Suppressor macrophage treated with lipopolysaccharide for 4 hours (primary cell): ENCODE results near the gene POP7.
"Not testable (repeated sequence)": the region's sequence is repeated elsewhere in the genome, so short reads cannot be mapped to it uniquely, and the experiment has no call there.

ENCODE experiments used
- DNase-seq: peaks from one replicate; pipeline ENCODE4 v3.0.0-alpha.2; 2020

Gene POP7

GRCh38 chr7:100692578-100692961 lies 13.4 kb upstream of the POP7 start:
- DNase-seq = no peak

GRCh38 chr7:100693312-100694097 lies 12.4 kb upstream of the POP7 start:
- DNase-seq = peak; percentile 15

GRCh38 chr7:100694098-100694745 lies 11.7 kb upstream of the POP7 start, which contains the start of gene GIGYF1:
TSS of gene GIGYF1 (minus strand) at chr7:100694250. CDS start at chr7:100688238, 6,012 bp downstream.
- peak; percentile 71 for DNase-seq

- no peak for DNase-seq
Measured at GRCh38 chr7:100696123-100696521, 9.8 kb upstream of the POP7 start.

- DNase-seq = no peak
Measured at GRCh38 chr7:100699018-100699417, 6.9 kb upstream of the POP7 start.

- not testable (repeated sequence) for DNase-seq
Measured at GRCh38 chr7:100701089-100701488, 4.8 kb upstream of the POP7 start.

GRCh38 chr7:100705320-100705752 lies 585 bp upstream of the POP7 start:
- DNase-seq = peak; percentile 82

GRCh38 chr7:100706672-100707311 lies 871 bp downstream of the POP7 start:
- DNase-seq = no peak

- DNase-seq = no peak
Measured at GRCh38 chr7:100708395-100708794, 2.5 kb downstream of the POP7 start.

- DNase-seq = no peak
Measured at GRCh38 chr7:100710452-100710851, 4.5 kb downstream of the POP7 start.

- no peak for DNase-seq
Measured at GRCh38 chr7:100711369-100711768, 5.4 kb downstream of the POP7 start.

GRCh38 chr7:100714725-100715124 lies 8.8 kb downstream of the POP7 start:
- no peak for DNase-seq

- DNase-seq = not testable (repeated sequence)
Measured at GRCh38 chr7:100717073-100717472, 11.2 kb downstream of the POP7 start.

GRCh38 chr7:100719523-100720278 lies 13.8 kb downstream of the POP7 start:
- DNase-seq = no peak

- no peak for DNase-seq
Measured at GRCh38 chr7:100720279-100720670, 14.4 kb downstream of the POP7 start, which contains the start of gene EPO. TSS of gene EPO (plus strand) at chr7:100720468. CDS start at chr7:100720981, 513 bp downstream.

GRCh38 chr7:100720671-100721504 lies 15.0 kb downstream of the POP7 start:
- no peak for DNase-seq

GRCh38 chr7:100721505-100721812 lies 15.5 kb downstream of the POP7 start:
- DNase-seq = no peak

GRCh38 chr7:100722480-100723212 lies 16.7 kb downstream of the POP7 start:
- DNase-seq = no peak

- no peak for DNase-seq
Measured at GRCh38 chr7:100723732-100724275, 17.9 kb downstream of the POP7 start.

GRCh38 chr7:100724364-100724763 lies 18.4 kb downstream of the POP7 start:
- DNase-seq = not testable (repeated sequence)
